Inferior parietal cortex (tissue), 1 donor: ENCODE measurements around the gene NCMAP.
"Not testable (repeated sequence)": the region's sequence is repeated elsewhere in the genome, so short reads cannot be mapped to it uniquely, and the experiment has no call there.

Experiments
- DNase-seq: peaks from one replicate; pipeline ENCODE4 v3.0.0-alpha.2; 2016; ENCODE audit errors: extremely low spot score

The NCMAP gene, protein sequence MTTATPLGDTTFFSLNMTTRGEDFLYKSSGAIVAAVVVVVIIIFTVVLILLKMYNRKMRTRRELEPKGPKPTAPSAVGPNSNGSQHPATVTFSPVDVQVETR

DNA sequence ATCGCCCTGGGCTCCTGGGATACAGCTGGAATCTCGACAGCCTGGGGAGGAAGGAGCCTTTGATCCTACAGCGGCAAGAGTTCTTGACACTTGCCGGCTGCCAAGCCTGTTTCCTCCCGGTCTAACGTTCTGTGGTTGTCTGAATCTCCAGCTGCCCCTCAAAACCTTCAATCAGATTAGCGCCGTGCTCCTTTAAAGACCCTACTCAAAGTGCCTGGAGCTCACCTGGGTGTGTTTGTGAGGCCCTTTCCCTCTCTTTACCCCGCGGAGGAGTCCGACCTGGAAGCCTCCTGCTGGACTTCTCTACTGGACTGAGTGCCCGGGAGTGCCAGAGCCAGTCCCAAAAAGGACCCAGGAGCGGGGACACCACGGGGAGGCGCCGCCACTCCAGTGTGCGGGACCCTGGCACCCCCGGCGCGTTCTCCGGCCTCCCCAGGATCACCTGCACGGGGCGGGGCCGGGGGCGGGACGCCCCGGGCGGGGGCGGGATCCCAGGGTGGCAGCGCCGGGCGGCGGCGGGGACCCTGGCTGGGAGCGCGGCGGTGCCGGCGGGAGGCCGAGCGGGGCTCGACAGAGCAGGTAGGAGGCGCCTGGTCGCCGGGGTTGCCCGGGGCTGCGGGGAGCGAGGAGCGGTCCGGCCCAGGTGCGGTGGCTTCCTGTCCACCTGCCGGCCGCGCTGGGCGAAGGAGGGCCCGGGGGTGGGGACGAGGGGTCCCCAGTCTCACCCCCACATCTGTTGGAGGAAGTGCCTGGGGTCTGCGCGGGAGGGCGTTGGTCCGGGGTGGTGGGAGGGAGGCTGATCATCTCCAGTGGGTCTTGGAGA lies at the start of gene NCMAP:
TSS of gene NCMAP (plus strand) at position 497 of the 823 bp plus-strand sequence. CDS start 39,344 bp downstream, outside the sequence.
- DNase-seq: no peak

DNA sequence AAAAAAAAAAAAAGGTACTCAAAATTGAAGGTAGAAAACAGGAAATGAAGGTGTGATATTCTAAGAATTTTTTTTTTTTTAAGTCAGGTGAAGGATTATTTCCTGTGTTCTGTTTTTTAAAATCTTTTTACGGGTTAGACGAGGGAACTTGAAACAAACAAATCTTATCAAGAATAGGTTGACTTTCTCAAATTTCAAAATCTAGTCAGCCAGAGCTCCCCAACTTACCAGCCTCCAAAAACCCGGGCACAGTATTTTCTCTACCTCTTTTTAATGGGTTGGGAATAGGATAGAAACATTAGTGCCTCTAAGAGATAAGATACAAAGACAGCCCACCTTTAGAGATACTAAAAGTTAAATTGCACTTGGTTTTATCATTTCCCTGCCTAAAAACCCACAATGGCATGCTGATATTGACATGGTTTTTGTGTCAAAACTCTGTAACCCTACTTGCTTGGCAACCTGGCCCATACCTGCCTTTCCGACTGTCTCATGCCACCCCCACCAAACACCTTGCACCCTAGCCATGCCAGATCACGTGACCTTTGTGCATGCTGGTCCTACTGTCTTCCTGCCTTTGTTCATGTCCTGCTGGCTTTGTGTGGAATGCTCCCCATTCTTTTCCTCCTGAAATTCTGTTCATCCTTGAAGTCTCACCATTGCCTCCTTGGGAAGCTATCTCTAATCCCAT lies 49.1 kb upstream of the NCMAP start:
- DNase-seq: no peak

DNA sequence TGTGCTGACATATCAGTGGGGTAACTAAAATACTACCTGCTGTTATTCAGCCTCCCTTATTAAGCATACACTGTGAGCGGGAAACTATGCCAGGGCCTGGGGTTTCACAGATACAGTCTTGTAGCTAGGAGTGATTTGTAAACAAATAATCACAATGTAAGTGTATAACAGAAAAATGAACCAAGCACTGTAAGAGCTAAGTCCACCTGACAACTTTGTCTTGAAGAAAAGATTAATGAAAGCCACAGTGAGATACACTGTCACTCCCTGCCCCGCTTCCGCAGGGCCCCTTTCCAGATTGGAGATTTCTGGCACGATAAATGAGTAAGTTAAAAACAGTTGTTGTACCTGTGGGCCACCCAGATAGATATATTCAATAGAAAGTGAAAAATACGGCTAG lies 48.5 kb upstream of the NCMAP start:
- no peak for DNase-seq

DNA sequence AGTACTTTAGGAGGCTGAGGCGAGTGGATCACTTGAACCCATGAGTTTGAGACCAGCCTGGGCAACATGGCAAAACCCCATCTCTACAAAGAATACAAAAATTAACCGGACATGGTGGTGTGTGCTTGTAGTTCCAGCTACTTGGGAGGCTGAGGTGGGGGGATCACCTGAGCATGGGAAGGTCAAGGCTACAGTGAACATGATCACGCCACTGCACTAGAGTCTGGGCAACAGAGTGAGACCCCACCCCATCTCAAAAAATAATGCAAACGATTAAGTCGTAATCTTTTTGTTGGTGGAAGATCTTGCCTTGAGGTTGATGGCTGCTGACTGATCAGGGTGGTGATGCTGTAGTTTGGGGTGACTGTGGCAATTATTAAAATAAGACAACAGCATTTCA lies 47.0 kb upstream of the NCMAP start:
- DNase-seq: no peak

DNA sequence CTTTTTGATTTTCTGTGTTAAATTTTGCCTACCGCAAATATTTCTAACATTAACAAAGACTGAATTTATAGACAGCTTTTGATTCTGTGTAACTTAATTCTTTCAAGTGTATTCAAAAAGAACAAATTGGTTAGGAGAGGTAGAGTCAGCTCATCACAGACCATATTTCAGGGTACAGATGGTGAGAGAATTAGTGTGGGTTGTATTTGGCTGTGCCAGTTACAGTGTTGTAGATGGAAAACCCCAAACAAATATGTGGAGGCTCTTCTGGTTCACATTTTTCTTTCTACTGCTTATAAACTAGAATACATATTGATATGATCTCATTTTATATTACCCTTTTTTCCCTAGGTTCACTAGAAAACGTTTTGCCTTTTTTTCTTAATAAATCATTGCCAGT lies 42.2 kb upstream of the NCMAP start:
- no peak for DNase-seq

DNA sequence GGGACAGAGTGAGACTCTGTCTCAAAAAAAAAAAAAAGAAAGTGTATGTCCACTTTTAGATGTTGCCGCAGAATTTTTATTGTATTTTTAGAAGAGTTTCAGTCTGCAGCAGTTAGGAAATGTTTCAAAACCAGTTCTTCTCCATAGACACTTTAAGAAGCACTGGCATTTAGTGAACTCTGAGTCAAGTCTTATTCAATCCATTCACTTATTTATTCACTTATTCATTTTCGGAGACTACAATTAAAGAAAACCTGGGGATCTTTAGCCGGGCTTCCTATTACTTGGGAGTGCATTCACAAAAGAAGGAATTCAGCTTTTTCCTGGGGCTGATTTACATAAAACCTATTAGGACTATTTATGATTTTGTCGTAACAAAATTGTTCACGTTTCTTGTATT lies 40.9 kb upstream of the NCMAP start:
- no peak for DNase-seq

DNA sequence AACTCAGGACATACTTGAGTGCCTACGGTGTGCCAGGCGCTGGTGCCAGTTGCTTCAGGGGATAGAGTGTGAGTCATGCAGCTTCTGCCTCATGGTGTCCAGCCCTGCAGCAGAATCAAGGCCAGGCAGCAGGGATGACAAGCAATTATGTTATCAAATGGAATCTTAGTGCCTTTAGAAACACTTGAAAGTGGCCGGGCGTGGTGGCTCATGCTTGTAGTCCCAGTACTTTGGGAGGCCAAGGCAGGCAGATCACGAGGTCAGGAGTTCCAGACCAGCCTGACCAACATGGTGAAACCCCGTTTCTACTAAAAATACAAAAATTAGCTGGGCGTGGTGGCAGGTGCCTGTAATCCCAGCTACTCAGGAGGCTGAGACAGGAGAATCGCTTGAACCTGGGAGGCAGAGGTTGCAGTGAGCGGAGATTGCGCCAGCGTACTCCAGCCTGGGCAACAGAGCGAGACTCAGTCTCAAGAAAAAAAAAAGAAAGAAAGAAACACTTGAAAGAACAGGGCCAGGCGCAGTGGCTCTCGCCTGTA lies 40.1 kb upstream of the NCMAP start:
- not testable (repeated sequence) for DNase-seq

DNA sequence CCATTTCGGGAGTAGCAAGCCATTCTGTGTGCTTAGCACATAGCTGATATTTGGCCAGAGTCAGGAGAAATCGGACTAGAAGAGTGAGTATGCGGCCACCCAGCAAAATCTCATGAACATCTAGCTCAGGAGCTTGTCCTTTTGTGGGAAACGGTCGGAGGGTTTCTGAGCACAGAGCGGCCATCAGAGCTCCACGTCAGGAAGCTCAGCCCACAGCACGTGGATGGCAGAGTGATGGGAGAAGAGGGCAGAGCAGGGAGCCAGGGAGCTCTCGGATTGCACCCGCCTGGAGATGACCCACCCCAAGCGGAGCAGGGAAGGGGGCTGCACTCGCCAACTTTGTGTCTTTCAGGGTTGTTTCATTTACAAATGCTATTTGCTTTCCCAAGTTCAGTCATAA lies 39.4 kb upstream of the NCMAP start:
- no peak for DNase-seq

DNA sequence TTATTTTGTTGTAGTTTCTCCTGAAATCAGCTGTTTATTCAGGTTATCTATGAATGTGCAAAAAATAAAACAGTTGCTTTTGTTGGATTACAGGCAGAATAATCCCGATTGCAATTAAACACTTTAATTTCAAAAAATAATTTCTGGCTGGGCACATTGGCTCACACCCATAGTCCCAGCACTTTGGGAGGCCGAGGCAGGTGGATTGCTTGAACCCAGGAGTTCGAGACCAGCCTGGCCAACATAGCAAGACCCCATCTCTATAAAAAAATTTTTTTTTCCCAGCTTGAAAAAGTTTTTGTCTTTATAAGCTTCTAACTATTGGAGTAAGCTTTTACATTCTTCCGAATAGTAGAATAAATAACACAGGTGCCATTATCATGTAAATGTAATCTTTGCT lies 38.0 kb upstream of the NCMAP start:
- DNase-seq: no peak

DNA sequence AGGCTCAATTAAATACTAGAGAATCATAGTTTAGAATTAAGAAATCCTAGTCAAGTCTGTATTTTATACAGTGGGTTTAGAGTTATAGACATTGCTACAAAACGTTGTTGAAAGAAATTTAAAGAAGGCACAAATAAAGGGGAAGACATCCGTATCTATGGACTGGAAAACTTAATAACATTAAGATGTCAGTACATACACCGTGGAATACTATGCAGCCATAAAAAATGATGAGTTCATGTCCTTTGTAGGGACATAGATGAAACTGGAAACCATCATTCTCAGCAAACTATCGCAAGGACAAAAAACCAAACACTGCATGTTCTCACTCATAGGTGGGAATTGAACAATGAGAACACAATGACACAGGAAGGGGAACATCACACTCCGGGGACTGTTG lies 35.6 kb upstream of the NCMAP start:
- DNase-seq: not testable (repeated sequence)

DNA sequence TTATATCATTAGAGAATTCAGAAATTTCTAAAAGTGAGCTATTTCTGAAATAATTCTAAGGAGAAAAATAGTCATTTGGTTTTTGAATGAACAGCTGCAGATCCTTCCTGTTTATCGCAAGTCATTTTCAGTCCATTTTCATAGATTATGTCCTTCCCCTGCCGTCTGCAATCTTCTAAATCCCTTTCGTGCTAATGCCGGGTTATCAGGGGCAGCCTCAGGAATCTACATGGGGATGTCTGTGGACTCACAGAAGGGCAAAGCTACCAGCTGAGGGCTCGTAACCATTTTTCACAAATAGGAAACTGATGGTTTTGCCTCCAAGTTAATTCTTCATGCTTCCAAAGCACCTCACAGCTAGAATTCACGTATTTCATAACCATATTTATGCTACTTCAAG lies 30.3 kb upstream of the NCMAP start:
- DNase-seq: no peak

DNA sequence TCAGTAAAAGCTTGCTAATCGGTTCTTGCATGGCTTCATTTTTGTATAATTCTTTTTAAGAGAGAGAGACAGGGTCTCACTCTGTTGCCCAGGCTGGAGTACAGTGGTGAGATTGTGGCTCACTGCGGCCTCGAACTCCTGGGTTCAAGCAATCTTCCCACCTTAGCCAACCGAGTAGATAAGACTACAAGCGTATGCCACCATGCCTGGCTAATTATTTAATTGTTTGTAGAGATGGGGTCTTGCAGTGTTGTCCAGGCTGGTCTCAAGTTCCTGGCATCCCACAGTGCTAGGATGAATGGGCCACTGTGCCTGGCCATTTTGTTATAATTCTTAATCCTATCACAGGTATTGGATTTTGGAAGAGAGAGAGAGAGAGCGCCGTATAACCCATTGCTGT lies 29.8 kb upstream of the NCMAP start:
- DNase-seq: no peak

DNA sequence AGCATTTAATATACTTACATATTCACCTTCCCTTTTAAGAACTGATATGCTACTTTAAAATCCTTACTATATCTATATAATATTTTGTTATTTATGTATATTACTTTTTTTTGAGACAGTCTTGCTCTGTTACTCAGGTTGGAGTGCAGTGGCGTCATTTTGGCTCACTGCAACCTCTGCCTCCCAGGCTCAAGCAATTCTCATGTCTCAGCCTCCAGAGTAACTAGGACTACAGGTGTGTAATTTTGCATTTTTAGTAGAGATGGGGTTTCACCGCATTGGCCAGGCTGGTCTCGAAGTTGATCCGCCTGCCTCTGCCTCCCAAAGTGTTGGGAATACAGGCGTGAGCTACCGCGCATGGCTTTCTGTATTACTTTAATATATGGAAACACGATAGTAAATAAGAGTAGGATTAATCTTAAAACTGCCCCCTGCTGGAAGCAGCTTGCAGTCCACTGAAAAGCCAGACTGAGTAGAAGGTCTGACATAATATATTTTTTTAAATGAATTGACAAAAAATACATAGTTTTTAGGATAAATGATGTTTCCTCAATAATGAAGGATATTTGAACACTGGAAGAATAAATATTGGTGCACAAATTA lies 28.8 kb upstream of the NCMAP start:
- peak; percentile 20 for DNase-seq

DNA sequence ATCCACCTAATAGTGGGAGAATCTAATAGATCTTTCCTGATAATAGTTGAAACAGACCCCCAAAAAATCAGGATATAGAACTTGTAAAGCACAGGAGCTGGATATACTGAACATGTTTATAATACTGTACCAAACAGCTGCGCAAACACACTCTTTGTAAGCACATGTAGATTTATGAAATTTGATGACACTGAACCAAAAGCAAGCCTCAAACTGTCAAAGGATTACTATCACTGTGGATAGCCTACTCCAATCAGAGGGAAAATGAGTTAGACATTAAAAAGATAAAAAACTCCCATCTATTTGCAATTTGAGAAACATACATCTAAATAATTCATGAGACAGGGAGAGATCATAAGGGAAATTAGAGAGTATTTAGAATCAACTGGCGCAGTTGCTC lies 27.1 kb upstream of the NCMAP start:
- no peak for DNase-seq

DNA sequence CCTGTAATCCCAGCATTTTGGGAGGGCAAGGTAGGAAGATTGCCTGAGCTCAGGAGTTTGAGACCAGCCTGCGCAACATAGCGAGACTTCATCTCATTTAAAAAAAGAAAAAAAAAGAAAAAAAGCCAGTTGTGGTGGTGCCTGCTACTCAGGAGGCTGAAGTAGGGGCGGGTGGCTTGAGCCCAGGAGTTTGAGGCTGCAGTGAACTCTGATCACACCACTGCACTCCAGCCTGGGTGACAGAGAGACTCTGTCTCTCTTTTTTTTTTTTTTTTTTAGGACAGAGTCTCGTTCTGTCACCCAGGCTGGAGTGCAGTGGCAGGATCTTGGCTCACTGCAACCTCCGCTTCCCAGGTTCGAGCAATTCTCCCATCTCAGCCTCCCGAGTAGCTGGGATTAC lies 26.6 kb upstream of the NCMAP start:
- not testable (repeated sequence) for DNase-seq

DNA sequence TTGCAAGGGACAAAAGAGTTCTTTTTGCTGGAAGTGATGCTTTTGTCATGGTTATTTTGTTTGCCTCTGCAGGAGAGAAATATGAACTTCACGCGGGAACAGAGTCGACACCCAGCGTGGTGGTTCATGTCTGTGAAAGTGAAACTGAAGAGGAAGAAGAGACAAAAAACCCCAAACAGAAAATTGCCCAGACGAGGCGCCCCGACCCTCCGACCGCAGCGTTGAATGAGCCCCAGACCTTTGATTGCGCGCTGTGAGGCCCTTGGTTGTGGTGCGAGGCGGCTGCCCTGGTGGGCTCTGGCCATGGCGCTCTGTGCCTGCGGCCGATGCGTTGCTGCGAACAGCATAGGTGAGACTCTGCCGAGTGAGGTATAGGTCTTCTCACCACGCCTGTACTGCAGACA lies 20.9 kb upstream of the NCMAP start:
- DNase-seq: no peak

DNA sequence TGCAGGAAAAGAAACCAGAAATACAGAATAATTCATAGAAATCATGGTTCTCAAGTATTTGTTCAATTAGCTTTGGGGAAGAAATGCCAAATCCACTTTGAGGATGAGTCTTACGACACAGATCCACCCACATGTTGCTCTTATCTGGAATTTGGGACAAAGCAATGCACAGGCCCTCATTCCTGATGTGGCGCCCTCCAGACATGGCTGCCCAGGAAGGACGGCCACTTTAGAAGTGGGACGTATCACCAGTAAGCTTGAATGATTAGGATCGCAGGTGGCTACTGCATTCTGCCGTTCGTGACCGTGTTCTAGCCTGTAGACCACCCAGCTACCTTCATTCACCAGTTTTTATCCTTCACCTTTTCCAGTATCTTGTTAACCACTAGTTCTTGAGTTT lies 20.1 kb upstream of the NCMAP start:
- DNase-seq: no peak

DNA sequence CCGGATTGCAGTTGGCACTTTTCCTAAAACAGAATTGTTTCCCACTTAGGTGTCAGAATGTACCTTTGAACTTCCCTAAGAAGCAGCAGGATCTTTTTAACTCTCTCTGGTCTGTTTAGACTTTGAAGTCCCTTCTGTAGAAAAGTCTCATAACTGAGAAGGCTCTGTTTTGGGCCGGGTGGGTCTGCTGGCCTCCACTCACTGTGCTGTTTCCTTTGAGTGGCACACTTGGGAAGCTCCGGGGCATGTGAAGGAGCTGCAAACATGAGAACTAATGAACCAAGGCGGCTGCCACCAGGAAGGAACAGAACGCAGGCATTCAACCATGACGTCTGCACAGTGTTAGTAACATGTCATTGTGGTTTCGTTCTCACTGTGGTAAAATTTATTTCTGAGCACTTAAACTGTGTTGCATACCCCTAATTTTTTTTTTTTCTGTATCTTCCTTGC lies 19.5 kb upstream of the NCMAP start:
- no peak for DNase-seq

DNA sequence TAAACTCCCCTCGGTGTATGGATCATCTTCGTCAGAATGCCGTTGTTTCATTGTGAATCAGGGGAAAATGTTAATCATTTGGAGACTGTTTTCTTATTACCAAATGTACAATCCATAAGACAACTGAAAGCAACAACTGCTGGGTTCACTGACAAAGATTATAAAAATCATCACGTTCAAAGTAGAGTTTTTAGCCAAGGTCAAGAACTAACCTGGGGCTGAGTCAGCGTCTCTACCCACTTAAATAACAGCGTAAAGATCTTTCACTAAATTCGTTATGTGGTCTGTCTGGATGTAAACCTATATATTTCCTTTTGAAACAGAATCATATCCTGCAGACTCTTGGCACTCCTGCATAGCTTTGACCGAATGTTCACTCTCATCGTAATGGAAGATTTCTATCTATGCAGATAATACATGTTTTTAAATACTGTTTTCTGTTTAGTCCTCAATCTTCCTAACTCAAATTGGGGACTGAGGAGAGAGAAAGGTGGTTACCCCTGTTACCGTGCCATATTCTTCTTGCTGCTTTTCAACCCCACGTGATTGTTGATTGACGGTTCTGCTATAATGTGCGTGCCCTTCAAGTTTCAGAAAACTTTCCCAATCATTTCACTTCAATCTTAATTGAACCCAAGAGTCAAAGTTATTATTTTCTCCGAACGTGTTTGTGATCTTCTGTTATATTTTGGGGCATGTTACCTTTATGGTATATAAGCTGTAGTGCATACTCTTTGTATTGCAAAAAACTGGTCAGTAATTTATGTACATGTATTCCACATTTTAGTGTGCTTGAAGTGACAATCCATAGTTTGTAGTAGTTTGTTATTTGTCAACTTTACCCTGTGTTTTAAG lies 15.6 kb upstream of the NCMAP start:
- DNase-seq: no peak

DNA sequence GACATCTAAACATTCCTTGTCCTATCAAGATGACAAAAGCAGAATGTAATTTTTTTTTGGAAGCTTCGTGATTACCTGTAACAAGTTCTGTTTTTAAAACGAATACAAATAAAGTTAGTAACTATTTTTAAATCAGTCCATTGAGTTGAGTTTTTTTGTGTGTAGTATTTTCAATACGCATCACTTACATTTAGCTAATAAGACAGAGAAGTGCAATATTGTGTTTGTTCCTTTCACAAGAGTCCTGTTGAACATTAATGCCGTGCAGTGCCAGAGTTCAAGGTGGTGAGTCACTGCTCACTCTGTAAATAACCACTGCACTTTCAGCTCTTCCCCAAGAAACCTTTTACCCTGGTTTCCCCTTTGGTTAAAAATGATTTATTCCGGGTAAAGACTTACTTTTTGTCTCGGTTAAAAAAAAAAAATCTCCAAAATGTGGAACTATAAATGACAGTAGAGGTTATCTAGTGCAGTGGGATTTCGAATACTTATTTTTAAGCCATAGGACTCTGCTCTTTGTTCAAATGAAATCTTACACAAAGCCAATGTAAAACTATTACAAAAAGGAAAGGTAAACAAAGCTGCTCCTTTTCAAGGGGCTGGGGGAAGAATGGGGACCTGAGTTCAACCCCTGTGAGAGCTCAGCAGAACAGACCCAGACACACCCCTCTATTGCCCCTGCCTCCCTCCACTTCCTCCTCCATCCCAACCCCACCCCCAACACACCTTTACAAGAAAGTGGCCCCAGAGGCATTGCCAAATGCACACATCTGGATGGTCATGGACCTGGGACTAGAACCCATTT lies 14.8 kb upstream of the NCMAP start:
- DNase-seq: no peak
